Activated CD4-positive, alpha-beta T cell treated with anti-CD3 and anti-CD28 coated beads, Interleukin-2, amount 50 U/mL, for 24 hours (primary cell): ENCODE data around the gene KSR1.
"Not testable (repeated sequence)": the region's sequence is repeated elsewhere in the genome, so short reads cannot be mapped to it uniquely, and the experiment has no call there.

Experiments
- DNase-seq, 2 donors: peaks; one replicate each; pipeline ENCODE4 v3.0.0-alpha.2; 2020; ENCODE audit warnings: low read depth in 1 of 2, low spot score in 1 of 2

KSR1 gene

GRCh38 chr17:27491713-27492190 is 35.5 kb downstream of the KSR1 start:
- no peak for DNase-seq

- DNase-seq = no peak
Observed at GRCh38 chr17:27492470-27492869, 36.2 kb downstream of the KSR1 start.

- DNase-seq = no peak
Observed at GRCh38 chr17:27493088-27493487, 36.8 kb downstream of the KSR1 start.

- DNase-seq = no peak
Observed at GRCh38 chr17:27494192-27495091, 38.2 kb downstream of the KSR1 start.

GRCh38 chr17:27495460-27495859 is 39.2 kb downstream of the KSR1 start:
- no peak for DNase-seq

- no peak for DNase-seq
Observed at GRCh38 chr17:27496005-27496404, 39.8 kb downstream of the KSR1 start.

GRCh38 chr17:27496437-27496943 is 40.2 kb downstream of the KSR1 start:
- no peak for DNase-seq

- DNase-seq = no peak
Observed at GRCh38 chr17:27496971-27497370, 40.7 kb downstream of the KSR1 start.

GRCh38 chr17:27497696-27498095 is 41.4 kb downstream of the KSR1 start:
- no peak for DNase-seq

GRCh38 chr17:27498615-27499309 is 42.5 kb downstream of the KSR1 start:
- no peak for DNase-seq

- DNase-seq = no peak
Observed at GRCh38 chr17:27499451-27500265, 43.4 kb downstream of the KSR1 start.

- DNase-seq = not testable (repeated sequence)
Observed at GRCh38 chr17:27501338-27501737, 45.1 kb downstream of the KSR1 start.

- DNase-seq = no peak
Observed at GRCh38 chr17:27502526-27503324, 46.5 kb downstream of the KSR1 start.

- DNase-seq = no peak
Observed at GRCh38 chr17:27503611-27504010, 47.4 kb downstream of the KSR1 start.

GRCh38 chr17:27504188-27504995 is 48.1 kb downstream of the KSR1 start:
- no peak for DNase-seq

GRCh38 chr17:27506348-27507218 is 50.3 kb downstream of the KSR1 start:
- DNase-seq = no peak

GRCh38 chr17:27511168-27511883 is 55.1 kb downstream of the KSR1 start:
- DNase-seq = no peak

GRCh38 chr17:27512031-27512430 is 55.8 kb downstream of the KSR1 start:
- DNase-seq = no peak
